Uterus (tissue), 2 donors: ENCODE data around the gene ATAD1.

Experiments used
- POLR2A ChIP-seq, 2 donors: fragments of 450-650 bp; IDR thresholded peaks; one replicate each; pipeline ENCODE4 v1.6.1; 2016; ENCODE audit warnings: antibody characterized with exemption in 2 of 2, mild to moderate bottlenecking in 1 of 2, moderate library complexity in 1 of 2
- TF ChIP-seq, protein P1 (sequence below), 4 experiments: fragments of 200-600 bp in 2 of 4; fragments of 450-650 bp in 2 of 4; sonication (generic) in 2 of 4; IDR thresholded peaks; one replicate each; pipeline ENCODE4 v1.5.1; 2016 to 2019; ENCODE audit warnings: antibody characterized with exemption in 4 of 4, mild to moderate bottlenecking in 2 of 4, moderate library complexity in 1 of 4

DNA sequence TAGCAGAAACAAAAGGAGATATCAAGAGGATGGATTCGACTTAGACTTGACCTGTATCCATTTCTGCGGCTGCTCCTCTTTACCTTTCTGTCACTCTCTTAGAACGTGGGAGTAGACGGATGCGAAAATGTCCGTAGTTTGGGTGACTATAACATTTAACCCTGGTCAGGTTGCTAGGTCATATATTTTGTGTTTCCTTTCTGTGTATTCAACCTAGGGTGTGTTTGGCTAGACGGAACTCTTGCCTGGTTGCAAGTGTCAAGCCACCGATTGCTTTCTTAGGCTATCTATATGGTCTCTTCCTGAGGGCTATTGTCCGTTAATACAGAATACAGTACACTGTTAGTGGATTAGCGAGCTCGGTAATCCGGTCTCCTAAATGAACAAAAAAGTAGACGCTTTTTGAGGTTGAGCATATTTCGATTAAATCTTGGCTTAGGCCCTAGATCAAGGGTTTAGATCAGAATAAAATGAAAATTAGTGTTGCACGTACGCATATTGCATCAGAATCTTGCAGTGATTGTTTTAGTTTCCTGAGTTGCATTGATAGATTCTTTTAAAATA, 46.6 kb upstream of the ATAD1 start:
- TF ChIP-seq, protein P1, sequence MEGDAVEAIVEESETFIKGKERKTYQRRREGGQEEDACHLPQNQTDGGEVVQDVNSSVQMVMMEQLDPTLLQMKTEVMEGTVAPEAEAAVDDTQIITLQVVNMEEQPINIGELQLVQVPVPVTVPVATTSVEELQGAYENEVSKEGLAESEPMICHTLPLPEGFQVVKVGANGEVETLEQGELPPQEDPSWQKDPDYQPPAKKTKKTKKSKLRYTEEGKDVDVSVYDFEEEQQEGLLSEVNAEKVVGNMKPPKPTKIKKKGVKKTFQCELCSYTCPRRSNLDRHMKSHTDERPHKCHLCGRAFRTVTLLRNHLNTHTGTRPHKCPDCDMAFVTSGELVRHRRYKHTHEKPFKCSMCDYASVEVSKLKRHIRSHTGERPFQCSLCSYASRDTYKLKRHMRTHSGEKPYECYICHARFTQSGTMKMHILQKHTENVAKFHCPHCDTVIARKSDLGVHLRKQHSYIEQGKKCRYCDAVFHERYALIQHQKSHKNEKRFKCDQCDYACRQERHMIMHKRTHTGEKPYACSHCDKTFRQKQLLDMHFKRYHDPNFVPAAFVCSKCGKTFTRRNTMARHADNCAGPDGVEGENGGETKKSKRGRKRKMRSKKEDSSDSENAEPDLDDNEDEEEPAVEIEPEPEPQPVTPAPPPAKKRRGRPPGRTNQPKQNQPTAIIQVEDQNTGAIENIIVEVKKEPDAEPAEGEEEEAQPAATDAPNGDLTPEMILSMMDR (IDR thresholded peaks at IDR 0.05): no peak
- TF ChIP-seq POLR2A (IDR thresholded peaks at IDR 0.05): no peak
